HepG2 (cell line): ENCODE results near the gene GFER. TPM values are rescaled to one million over a fixed set of nuclear protein-coding genes. Genes with fewer than 3 reads are reported as not detected.

Source experiments
- ATF7 ChIP-seq, 2 experiments: fragments of 450-650 bp in 1 of 2; sonication (generic) in 1 of 2; formaldehyde crosslinking in 1 of 2; IDR thresholded peaks; 2 replicates each; pipeline versions ENCODE4 v1.4.0 to v1.6.1; 2016 to 2020; ENCODE audit warnings: antibody characterized with exemption in 1 of 2, mild to moderate bottlenecking in 1 of 2, missing genetic modification reagents in 1 of 2
- DR1 ChIP-seq: sonication (generic); formaldehyde crosslinking; IDR thresholded peaks from 2 replicates; pipeline ENCODE4 v1.8.0; 2021; ENCODE audit warnings: mild to moderate bottlenecking, missing genetic modification reagents, inconsistent platforms
- FOXA1 ChIP-seq, 2 experiments: fragments of 450-650 bp in 1 of 2; sonication (generic) in 1 of 2; formaldehyde crosslinking in 1 of 2; IDR thresholded peaks; 2 replicates each; pipeline versions ENCODE4 v1.4.0 to v1.6.1; 2016 to 2020; ENCODE audit warnings: missing genetic modification reagents in 1 of 2
- HIVEP1 ChIP-seq: sonication (generic); formaldehyde crosslinking; IDR thresholded peaks from 2 replicates; pipeline ENCODE4 v1.4.0; 2020; ENCODE audit warnings: mild to moderate bottlenecking, missing genetic modification reagents
- HMG20A ChIP-seq: IDR thresholded peaks from 2 replicates; pipeline ENCODE4 v1.6.1; 2016; ENCODE audit warnings: borderline replicate concordance
- JDP2 ChIP-seq: sonication (generic); formaldehyde crosslinking; IDR thresholded peaks from 2 replicates; pipeline ENCODE4 v1.8.1; 2022; ENCODE audit warnings: missing genetic modification reagents, borderline replicate concordance
- MAZ ChIP-seq, 2 experiments: sonication (generic) in 1 of 2; formaldehyde crosslinking in 1 of 2; IDR thresholded peaks; 2 replicates each; pipeline versions ENCODE4 v1.5.0 to v1.6.1; 2012 to 2020; ENCODE audit warnings: low read depth in 2 of 2, mild to moderate bottlenecking in 2 of 2, borderline replicate concordance in 1 of 2, improper control_type of control experiment in 1 of 2, low read length in 1 of 2, missing genetic modification reagents in 1 of 2, moderate library complexity in 1 of 2
- MTA1 ChIP-seq: sonication (generic); formaldehyde crosslinking; IDR thresholded peaks from 2 replicates; pipeline ENCODE4 v1.4.0; 2020; ENCODE audit warnings: missing genetic modification reagents, mild to moderate bottlenecking, borderline replicate concordance
- PCBP2 ChIP-seq: fragments of 200-400 bp; formaldehyde crosslinking; optimal IDR thresholded peaks from 2 replicates; pipeline ENCODE3; 2018; ENCODE audit warnings: low read length, low read depth; ENCODE audit not compliant: poor library complexity, severe bottlenecking
- PRMT3 ChIP-seq: sonication (generic); formaldehyde crosslinking; IDR thresholded peaks from 2 replicates; pipeline ENCODE4 v1.8.1; 2022; ENCODE audit warnings: low read depth, mild to moderate bottlenecking, moderate library complexity, missing genetic modification reagents, borderline replicate concordance
- SMARCE1 ChIP-seq: fragments of 450-650 bp; IDR thresholded peaks from 2 replicates; pipeline ENCODE4 v1.6.1; 2017; ENCODE audit warnings: borderline replicate concordance
- SP1 ChIP-seq, 2 experiments: fragments of 450-650 bp in 1 of 2; sonication (generic) in 1 of 2; formaldehyde crosslinking in 1 of 2; IDR thresholded peaks; 2 replicates each; pipeline versions ENCODE4 v1.4.0 to v1.6.1; 2016 to 2020; ENCODE audit warnings: missing genetic modification reagents in 1 of 2
- SP140L ChIP-seq: sonication (generic); formaldehyde crosslinking; IDR thresholded peaks from 2 replicates; pipeline ENCODE4 v1.4.0; 2020; ENCODE audit warnings: missing genetic modification reagents, borderline replicate concordance
- SRF ChIP-seq: IDR thresholded peaks from 2 replicates; pipeline ENCODE4 v1.6.1; 2011; ENCODE audit warnings: mild to moderate bottlenecking, low read depth, low read length, moderate library complexity
- TFDP1 ChIP-seq: IDR thresholded peaks from 2 replicates; pipeline ENCODE4 v1.6.1; 2016; ENCODE audit warnings: missing compliant biosample characterization, missing genetic modification reagents, borderline replicate concordance
- ZMAT3 ChIP-seq: sonication (generic); formaldehyde crosslinking; conservative IDR thresholded peaks from 2 replicates; pipeline ENCODE4 v1.7.0; 2021; ENCODE audit warnings: missing genetic modification reagents
- ZNF350 ChIP-seq: sonication (generic); formaldehyde crosslinking; IDR thresholded peaks from 2 replicates; pipeline ENCODE4 v1.4.0; 2020; ENCODE audit warnings: mild to moderate bottlenecking, low read depth, missing genetic modification reagents, borderline replicate concordance
- ZNF383 ChIP-seq: sonication (generic); formaldehyde crosslinking; IDR thresholded peaks from 2 replicates; pipeline ENCODE4 v1.4.0; 2020; ENCODE audit warnings: missing genetic modification reagents, mild to moderate bottlenecking, borderline replicate concordance
- ZNF432 ChIP-seq: sonication (generic); formaldehyde crosslinking; IDR thresholded peaks from 2 replicates; pipeline ENCODE4 v1.5.0; 2020; ENCODE audit warnings: missing genetic modification reagents, mild to moderate bottlenecking, borderline replicate concordance
- ZNF496 ChIP-seq: sonication (generic); formaldehyde crosslinking; IDR thresholded peaks from 2 replicates; pipeline ENCODE4 v1.8.1; 2023; ENCODE audit warnings: mild to moderate bottlenecking, moderate library complexity, missing genetic modification reagents; ENCODE audit not compliant: insufficient replicate concordance
- ZNF710 ChIP-seq: sonication (generic); formaldehyde crosslinking; IDR thresholded peaks from 2 replicates; pipeline ENCODE4 v1.5.0; 2020; ENCODE audit warnings: mild to moderate bottlenecking, missing genetic modification reagents, borderline replicate concordance
- ZNF776 ChIP-seq: sonication (generic); formaldehyde crosslinking; IDR thresholded peaks from 2 replicates; pipeline ENCODE4 v1.4.0; 2020; ENCODE audit warnings: mild to moderate bottlenecking, missing genetic modification reagents
- ZSCAN20 ChIP-seq: sonication (generic); formaldehyde crosslinking; IDR thresholded peaks from 2 replicates; pipeline ENCODE4 v1.4.0; 2020; ENCODE audit warnings: missing genetic modification reagents, mild to moderate bottlenecking, borderline replicate concordance
- polyA plus RNA-seq, 8 experiments: library from polyadenylated mRNA; depleted of rRNA in 3 of 8; stranded (reverse) in 7 of 8; unstranded in 1 of 8; fragments of >200 nt; fragmentation: Illumina TruSeq in 4 of 8; extraction: Trizol in 4 of 8; gene quantifications; 2 replicates each; pipeline versions ENCODE4 v1.2.1 to v1.2.3, GENCODE V29; 2011 to 2016; ENCODE audit warnings: low read depth in 4 of 8, missing spikeins in 1 of 8, mixed read lengths in 1 of 8; ENCODE audit not compliant: insufficient read depth in 1 of 8
- total RNA-seq, 5 experiments: library from RNA; depleted of rRNA; stranded (reverse); fragments of >200 nt; fragmentation: Illumina TruSeq; extraction: Trizol; gene quantifications; 2 replicates each; pipeline ENCODE4 v1.2.3, GENCODE V29; 2016; ENCODE audit warnings: low read depth in 1 of 5
- TF ChIP-seq, protein P1 (sequence below): sonication (generic); formaldehyde crosslinking; IDR thresholded peaks from 2 replicates; pipeline ENCODE4 v1.5.0; 2020; ENCODE audit warnings: missing genetic modification reagents

The GFER gene
- total and polyA plus RNA-seq, 2 of the 13 experiments (the other 11 are each of a cell fraction or from before 2014, with no cell fraction given), result 28.6 to 71.7 TPM

DNA sequence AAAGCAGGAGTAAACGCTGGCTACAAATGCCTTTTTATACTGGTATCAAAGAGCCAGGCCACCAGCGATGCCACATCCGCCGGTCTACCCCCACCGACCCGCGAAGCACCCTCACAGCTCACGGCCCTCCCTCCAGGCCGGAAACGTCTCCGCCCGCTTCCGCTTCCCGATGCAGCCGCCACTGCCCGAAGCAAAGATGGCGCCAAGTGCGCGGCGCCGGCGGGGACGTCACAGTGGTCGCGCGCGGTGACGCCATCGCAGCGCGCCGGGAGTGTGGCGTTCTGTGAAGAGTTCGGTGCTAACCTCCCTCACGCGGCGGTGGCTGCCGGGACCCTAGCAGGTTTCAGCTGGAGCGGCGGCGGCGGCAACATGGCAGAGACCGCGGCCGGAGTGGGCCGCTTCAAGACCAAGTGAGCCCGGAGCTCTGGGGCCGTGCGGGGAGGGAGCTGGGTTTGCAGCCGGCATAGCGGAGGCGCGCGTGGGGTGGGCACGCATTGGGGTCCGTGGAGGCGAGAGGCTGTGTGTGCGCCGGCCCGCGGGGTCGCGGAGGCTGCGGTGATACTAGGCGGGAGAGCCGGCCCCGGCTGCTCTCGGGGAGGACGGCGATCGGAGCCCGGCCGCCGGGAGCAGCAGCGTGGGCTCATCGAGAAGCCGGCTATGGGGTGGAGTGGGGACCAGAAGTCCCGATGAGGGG is 12.1 kb upstream of the GFER start, which contains the start of gene TBL3 (continued):
- TF ChIP-seq SRF (peak; percentile 91), ZNF383 (CRISPR knock-in tag) (peak; percentile 91; the same call in 1 of the 2 replicates), MAZ (IDR thresholded peaks at IDR 0.05; ENCODE audit: borderline replicate concordance, low read depth, low read length) (peak; percentile 77; the same call in 1 of the 2 replicates), MAZ (CRISPR knock-in tag; IDR thresholded peaks at IDR 0.05; ENCODE audit: low read depth) (peak; percentile 89), ZMAT3 (CRISPR knock-in tag) (peak; percentile 93), FOXA1 (IDR thresholded peaks at IDR 0.05) (no peak), FOXA1 (CRISPR knock-in tag; IDR thresholded peaks at IDR 0.05) (peak; percentile 64; the same call in 1 of the 2 replicates), ZNF350 (peak; percentile 93; the same call in 1 of the 2 replicates), PCBP2 (no peak), ZNF496 (CRISPR knock-in tag) (no peak), ZNF432 (no peak), MTA1 (peak; percentile 94), SP1 (IDR thresholded peaks at IDR 0.05) (no peak), SP1 (CRISPR knock-in tag; IDR thresholded peaks at IDR 0.05) (peak; percentile 92), ZSCAN20 (CRISPR knock-in tag) (0 out of 2 replicates have a peak, but pooled peaks have one; percentile 49), SMARCE1 (no peak), ATF7 (IDR thresholded peaks at IDR 0.05) (peak; percentile 46; the same call in 1 of the 2 replicates), ATF7 (CRISPR knock-in tag; IDR thresholded peaks at IDR 0.05) (no peak), HIVEP1 (CRISPR knock-in tag) (peak; percentile 92), SP140L (CRISPR knock-in tag) (no peak), PRMT3 (no peak), ZNF710 (CRISPR knock-in tag) (no peak; the same call in 1 of the 2 replicates), HMG20A (CRISPR knock-in tag) (0 out of 2 replicates have a peak, but pooled peaks have one; percentile 21), JDP2 (CRISPR knock-in tag) (no peak), ZNF776 (CRISPR knock-in tag) (no peak; the same call in none of the 2 replicates), DR1 (peak; percentile 89), TFDP1 (CRISPR knock-in tag) (peak; percentile 87)
- TF ChIP-seq, protein P1, sequence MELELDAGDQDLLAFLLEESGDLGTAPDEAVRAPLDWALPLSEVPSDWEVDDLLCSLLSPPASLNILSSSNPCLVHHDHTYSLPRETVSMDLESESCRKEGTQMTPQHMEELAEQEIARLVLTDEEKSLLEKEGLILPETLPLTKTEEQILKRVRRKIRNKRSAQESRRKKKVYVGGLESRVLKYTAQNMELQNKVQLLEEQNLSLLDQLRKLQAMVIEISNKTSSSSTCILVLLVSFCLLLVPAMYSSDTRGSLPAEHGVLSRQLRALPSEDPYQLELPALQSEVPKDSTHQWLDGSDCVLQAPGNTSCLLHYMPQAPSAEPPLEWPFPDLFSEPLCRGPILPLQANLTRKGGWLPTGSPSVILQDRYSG, result no peak
